HepG2 (cell line): Measurements from ENCODE around the gene NRDC. TPM values are rescaled to one million over a fixed set of nuclear protein-coding genes. Genes with fewer than 3 reads are reported as not detected.

Source experiments
- ARHGAP35 ChIP-seq: sonication (generic); formaldehyde crosslinking; IDR thresholded peaks from 2 replicates; pipeline ENCODE4 v1.9.0; 2022; ENCODE audit warnings: mild to moderate bottlenecking, inconsistent platforms, moderate library complexity, missing genetic modification reagents, borderline replicate concordance
- BCL3 ChIP-seq: sonication (generic); formaldehyde crosslinking; IDR thresholded peaks from 2 replicates; pipeline ENCODE4 v1.5.1; 2020; ENCODE audit warnings: mild to moderate bottlenecking, missing genetic modification reagents, moderate library complexity
- FOXP4 ChIP-seq: sonication (generic); formaldehyde crosslinking; IDR thresholded peaks from 2 replicates; pipeline ENCODE4 v1.4.0; 2020; ENCODE audit warnings: missing genetic modification reagents
- GABPA ChIP-seq, 2 experiments: IDR thresholded peaks; 2 replicates each; pipeline ENCODE4 v1.6.1; 2011 to 2016; ENCODE audit warnings: low read depth in 2 of 2, low read length in 1 of 2, missing biosample characterization in 1 of 2, missing genetic modification characterization in 1 of 2
- HDAC2 ChIP-seq: sonication (generic); formaldehyde crosslinking; IDR thresholded peaks from 2 replicates; pipeline ENCODE4 v1.4.0; 2020; ENCODE audit warnings: missing genetic modification reagents
- HOXD1 ChIP-seq: sonication (generic); formaldehyde crosslinking; IDR thresholded peaks from 2 replicates; pipeline ENCODE4 v1.5.0; 2020; ENCODE audit warnings: missing genetic modification reagents
- IKZF5 ChIP-seq: IDR thresholded peaks from 2 replicates; pipeline ENCODE4 v1.6.1; 2018; ENCODE audit warnings: missing genetic modification reagents, mild to moderate bottlenecking, missing compliant biosample characterization
- MAFF ChIP-seq: IDR thresholded peaks from 2 replicates; pipeline ENCODE4 v1.6.1; 2011; ENCODE audit warnings: low read depth, low read length, improper control_type of control experiment
- PHF8 ChIP-seq: sonication (generic); formaldehyde crosslinking; IDR thresholded peaks from 2 replicates; pipeline ENCODE4 v1.5.0; 2020; ENCODE audit warnings: missing genetic modification reagents
- RARA ChIP-seq: IDR thresholded peaks from 2 replicates; pipeline ENCODE4 v1.6.1; 2016; ENCODE audit warnings: missing genetic modification reagents, missing compliant biosample characterization
- SALL1 ChIP-seq: sonication (generic); formaldehyde crosslinking; IDR thresholded peaks from 2 replicates; pipeline ENCODE4 v1.8.0; 2022; ENCODE audit warnings: mild to moderate bottlenecking, missing genetic modification reagents
- ZBTB8A ChIP-seq: sonication (generic); formaldehyde crosslinking; IDR thresholded peaks from 2 replicates; pipeline ENCODE4 v1.4.0; 2020; ENCODE audit warnings: mild to moderate bottlenecking, low read depth, missing genetic modification reagents, borderline replicate concordance
- ZNF354B ChIP-seq: sonication (generic); formaldehyde crosslinking; IDR thresholded peaks from 2 replicates; pipeline ENCODE4 v1.8.0; 2022; ENCODE audit warnings: mild to moderate bottlenecking, missing genetic modification reagents
- ZNF431 ChIP-seq: sonication (generic); formaldehyde crosslinking; IDR thresholded peaks from 2 replicates; pipeline ENCODE4 v1.9.0; 2022; ENCODE audit warnings: missing genetic modification reagents, low read depth, mild to moderate bottlenecking, borderline replicate concordance
- ZNF44 ChIP-seq: sonication (generic); formaldehyde crosslinking; IDR thresholded peaks from 2 replicates; pipeline ENCODE4 v1.5.1; 2020; ENCODE audit warnings: mild to moderate bottlenecking, missing genetic modification reagents
- ZNF839 ChIP-seq: sonication (generic); formaldehyde crosslinking; IDR thresholded peaks from 2 replicates; pipeline ENCODE4 v1.4.0; 2020; ENCODE audit warnings: missing genetic modification reagents, mild to moderate bottlenecking, borderline replicate concordance
- polyA plus RNA-seq, 8 experiments: library from polyadenylated mRNA; depleted of rRNA in 3 of 8; stranded (reverse) in 7 of 8; unstranded in 1 of 8; fragments of >200 nt; fragmentation: Illumina TruSeq in 4 of 8; extraction: Trizol in 4 of 8; gene quantifications; 2 replicates each; pipeline versions ENCODE4 v1.2.1 to v1.2.3, GENCODE V29; 2011 to 2016; ENCODE audit warnings: low read depth in 4 of 8, missing spikeins in 1 of 8, mixed read lengths in 1 of 8; ENCODE audit not compliant: insufficient read depth in 1 of 8
- total RNA-seq, 5 experiments: library from RNA; depleted of rRNA; stranded (reverse); fragments of >200 nt; fragmentation: Illumina TruSeq; extraction: Trizol; gene quantifications; 2 replicates each; pipeline ENCODE4 v1.2.3, GENCODE V29; 2016; ENCODE audit warnings: low read depth in 1 of 5
- TF ChIP-seq, protein P1 (sequence below): sonication (generic); formaldehyde crosslinking; conservative IDR thresholded peaks from 2 replicates; pipeline ENCODE4 v1.4.0; 2020; ENCODE audit warnings: missing genetic modification reagents
- TF ChIP-seq, protein P2 (sequence below): IDR thresholded peaks from 2 replicates; pipeline ENCODE4 v1.6.1; 2016; ENCODE audit warnings: missing genetic modification reagents, missing compliant biosample characterization
- TF ChIP-seq, protein P3 (sequence below): sonication (generic); formaldehyde crosslinking; IDR thresholded peaks from 2 replicates; pipeline ENCODE4 v1.9.0; 2021; ENCODE audit warnings: missing genetic modification reagents, mild to moderate bottlenecking, borderline replicate concordance

NRDC gene
- total and polyA plus RNA-seq, 2 of the 13 experiments (the other 11 are each of a cell fraction or from before 2014, with no cell fraction given), result 57.6 to 64.9 TPM

DNA sequence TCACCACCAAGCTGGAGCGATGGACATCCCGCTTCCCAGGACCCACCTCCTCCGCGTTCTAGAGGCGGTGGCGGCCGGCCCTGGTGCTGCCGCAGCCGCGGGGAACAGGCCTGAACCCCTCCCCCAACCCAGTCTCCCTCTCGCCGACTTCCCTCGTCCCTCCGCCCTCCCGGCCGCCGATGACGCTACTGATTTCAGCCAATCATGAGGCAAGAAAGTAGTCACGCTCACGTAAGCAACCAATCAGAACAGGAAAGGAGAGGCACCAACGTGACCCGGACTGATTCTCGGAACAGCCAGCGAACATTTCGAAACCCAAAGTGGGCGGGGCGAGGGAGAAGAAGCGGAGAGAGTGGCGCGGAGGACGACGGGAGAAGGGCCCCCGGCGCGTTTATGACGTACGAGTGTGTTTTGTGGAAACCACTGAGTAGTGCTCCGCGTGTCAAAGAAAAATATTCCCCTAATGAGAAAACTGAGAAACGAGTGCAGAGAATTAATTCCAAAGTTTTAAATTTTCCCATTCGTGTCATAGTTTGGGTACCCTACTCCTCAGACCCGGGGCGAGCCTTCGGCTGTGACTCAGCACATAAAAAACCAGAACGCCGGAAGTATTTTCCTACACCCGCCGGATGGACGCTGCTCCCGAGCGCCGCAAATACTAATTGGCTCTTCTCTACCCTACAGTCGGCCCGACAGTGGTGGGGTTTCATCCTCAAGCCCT, at the start of gene NRDC (continued):
- TF ChIP-seq ZNF431 (CRISPR knock-in tag), result peak; percentile 54; the same call in 1 of the 2 replicates
- TF ChIP-seq ARHGAP35, result 0 out of 2 replicates have a peak, but pooled peaks have one; percentile 33
- TF ChIP-seq, protein P1, sequence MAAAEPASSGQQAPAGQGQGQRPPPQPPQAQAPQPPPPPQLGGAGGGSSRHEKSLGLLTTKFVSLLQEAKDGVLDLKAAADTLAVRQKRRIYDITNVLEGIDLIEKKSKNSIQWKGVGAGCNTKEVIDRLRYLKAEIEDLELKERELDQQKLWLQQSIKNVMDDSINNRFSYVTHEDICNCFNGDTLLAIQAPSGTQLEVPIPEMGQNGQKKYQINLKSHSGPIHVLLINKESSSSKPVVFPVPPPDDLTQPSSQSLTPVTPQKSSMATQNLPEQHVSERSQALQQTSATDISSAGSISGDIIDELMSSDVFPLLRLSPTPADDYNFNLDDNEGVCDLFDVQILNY (CRISPR knock-in tag), result peak; percentile 80; the same call in 1 of the 2 replicates
- TF ChIP-seq ZNF354B, result no peak; the same call in 1 of the 2 replicates
- TF ChIP-seq SALL1 (CRISPR knock-in tag), result peak; percentile 70
- TF ChIP-seq GABPA (IDR thresholded peaks at IDR 0.05; ENCODE audit: low read depth, low read length), result peak; percentile 57
- peak; percentile 89 for TF ChIP-seq GABPA (CRISPR knock-in tag; IDR thresholded peaks at IDR 0.05; ENCODE audit: low read depth)
- no peak for TF ChIP-seq ZNF839
- peak; percentile 54 for TF ChIP-seq RARA (CRISPR knock-in tag)
- TF ChIP-seq HDAC2 (CRISPR knock-in tag), result peak; percentile 46
- peak; percentile 47 for TF ChIP-seq IKZF5 (CRISPR knock-in tag)
- TF ChIP-seq FOXP4 (CRISPR knock-in tag), result peak; percentile 29; the same call in 1 of the 2 replicates
- no peak for TF ChIP-seq BCL3 (CRISPR knock-in tag)
- TF ChIP-seq PHF8, result peak; percentile 90
- TF ChIP-seq ZNF44, result 0 out of 2 replicates have a peak, but pooled peaks have one; percentile 26
- TF ChIP-seq ZBTB8A (CRISPR knock-in tag), result no peak
- TF ChIP-seq, protein P2, sequence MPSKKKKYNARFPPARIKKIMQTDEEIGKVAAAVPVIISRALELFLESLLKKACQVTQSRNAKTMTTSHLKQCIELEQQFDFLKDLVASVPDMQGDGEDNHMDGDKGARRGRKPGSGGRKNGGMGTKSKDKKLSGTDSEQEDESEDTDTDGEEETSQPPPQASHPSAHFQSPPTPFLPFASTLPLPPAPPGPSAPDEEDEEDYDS (CRISPR knock-in tag), result peak; percentile 78
- TF ChIP-seq HOXD1, result 0 out of 2 replicates have a peak, but pooled peaks have one; percentile 4
- TF ChIP-seq MAFF, result no peak
- TF ChIP-seq, protein P3, sequence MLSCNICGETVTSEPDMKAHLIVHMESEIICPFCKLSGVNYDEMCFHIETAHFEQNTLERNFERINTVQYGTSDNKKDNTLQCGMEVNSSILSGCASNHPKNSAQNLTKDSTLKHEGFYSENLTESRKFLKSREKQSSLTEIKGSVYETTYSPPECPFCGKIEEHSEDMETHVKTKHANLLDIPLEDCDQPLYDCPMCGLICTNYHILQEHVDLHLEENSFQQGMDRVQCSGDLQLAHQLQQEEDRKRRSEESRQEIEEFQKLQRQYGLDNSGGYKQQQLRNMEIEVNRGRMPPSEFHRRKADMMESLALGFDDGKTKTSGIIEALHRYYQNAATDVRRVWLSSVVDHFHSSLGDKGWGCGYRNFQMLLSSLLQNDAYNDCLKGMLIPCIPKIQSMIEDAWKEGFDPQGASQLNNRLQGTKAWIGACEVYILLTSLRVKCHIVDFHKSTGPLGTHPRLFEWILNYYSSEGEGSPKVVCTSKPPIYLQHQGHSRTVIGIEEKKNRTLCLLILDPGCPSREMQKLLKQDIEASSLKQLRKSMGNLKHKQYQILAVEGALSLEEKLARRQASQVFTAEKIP (CRISPR knock-in tag), result no peak
